HG02678 (cell line): Measurements from ENCODE around the gene KRT5.

ENCODE experiments used
- ATAC-seq: cut with Tn5 transposase; IDR thresholded peaks from one replicate; pipeline ENCODE4 v1.9.1; 2021; ENCODE audit warnings: mild to moderate bottlenecking, moderate library complexity; ENCODE audit not compliant: unreplicated experiment

The KRT5 gene

DNA sequence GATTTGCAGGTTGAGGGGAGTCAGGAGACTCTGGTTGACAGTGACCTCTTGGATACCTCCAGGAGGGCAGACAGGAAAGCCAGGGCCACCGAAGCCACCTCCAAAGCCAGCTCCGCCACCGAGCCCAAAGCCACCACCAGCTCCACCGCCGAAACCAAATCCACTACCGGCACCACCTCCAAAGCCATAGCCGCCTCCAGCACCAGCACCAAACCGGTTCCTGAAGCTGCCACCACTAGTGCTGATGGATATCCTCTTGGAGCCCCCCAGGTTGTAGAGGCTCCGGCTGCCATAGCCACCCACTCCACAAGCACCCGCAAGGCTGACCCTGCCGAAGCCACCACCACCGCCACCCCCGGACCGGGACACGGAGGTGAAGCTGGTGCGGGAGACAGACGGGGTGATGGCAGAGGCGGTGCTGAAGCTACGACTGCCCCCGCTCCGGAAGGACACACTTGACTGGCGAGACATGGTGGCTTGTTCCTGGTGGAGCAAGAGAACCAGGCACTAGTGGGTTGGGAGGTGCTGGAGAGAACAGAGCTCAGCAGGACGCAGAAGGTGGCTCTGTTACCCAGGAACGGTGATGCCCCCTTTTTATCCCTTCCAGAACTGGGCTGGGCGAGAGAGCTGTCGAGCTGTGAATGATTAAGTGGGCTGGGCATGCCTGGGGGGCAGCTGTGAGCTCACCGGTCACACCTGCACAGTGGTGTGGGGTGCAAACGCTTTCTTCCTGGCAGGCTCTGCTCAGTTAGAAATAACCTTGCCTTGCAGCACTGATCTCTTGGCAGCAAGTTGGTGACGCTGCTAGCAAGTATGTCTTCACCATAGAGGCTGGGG is at the start of gene KRT5:
TSS of gene KRT5 (minus strand) at position 569 of the 837 bp plus-strand sequence. CDS start at position 471, 98 bp downstream.
- ATAC-seq: no peak

DNA sequence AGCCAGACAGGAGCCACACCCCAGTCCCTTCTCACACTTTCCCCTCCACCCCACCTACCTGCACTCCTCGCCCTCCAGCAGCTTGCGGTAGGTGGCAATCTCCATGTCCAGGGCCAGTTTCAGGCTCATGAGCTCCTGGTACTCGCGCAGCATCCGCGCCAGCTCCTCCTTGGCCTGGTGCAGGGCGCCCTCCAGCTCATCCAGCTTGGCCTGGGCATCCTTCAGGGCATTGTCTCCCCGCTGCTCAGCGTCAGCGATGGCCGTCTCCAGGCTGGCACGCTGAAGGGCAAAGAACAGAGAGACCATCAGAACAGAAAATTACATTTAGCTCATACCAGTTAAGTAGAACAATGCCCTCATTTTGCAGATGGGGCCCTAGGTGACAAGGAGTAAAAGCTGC is 47.9 kb upstream of the KRT5 start:
- no peak for ATAC-seq

DNA sequence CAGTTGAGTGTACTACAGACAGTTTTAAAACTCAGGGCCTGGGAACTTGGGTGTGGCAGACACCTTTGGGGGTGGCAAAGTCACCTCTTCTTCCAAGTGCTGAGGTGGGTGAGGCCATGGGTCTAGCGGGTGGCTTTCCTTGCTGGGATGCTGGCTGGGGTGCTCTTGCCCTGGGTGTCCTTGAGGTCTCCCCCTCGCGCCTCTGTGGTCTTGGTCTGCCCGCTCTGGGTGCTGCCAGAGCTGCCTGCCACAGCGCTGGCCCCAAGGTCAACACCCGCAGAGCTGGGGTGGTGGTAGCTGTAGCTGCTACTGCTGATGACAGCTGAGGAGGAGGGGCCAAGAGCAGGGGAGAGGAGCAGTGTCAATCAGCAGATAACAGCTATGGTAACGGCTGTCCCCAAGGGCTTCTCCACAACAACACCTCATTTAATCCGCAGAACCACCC is 46.7 kb upstream of the KRT5 start:
- no peak for ATAC-seq

DNA sequence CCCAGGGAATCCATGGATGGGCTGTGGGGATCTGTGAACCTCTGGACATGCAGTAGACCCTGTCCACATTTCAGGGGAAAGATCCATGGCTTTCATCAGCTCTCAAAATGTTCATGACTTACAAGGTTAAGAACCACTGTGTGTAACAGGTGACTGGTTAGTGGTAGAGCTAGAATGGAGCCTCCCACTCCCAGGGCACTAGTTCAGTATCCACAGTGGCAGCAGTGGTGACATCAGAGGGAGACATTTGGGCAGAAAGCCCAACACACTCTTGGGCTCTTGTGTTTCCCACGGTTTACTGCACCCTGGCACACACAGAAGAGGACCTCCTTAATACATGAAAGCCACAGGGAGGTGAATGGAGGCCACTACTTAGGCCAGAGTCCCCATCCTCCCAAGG is 44.4 kb upstream of the KRT5 start:
- no peak for ATAC-seq

DNA sequence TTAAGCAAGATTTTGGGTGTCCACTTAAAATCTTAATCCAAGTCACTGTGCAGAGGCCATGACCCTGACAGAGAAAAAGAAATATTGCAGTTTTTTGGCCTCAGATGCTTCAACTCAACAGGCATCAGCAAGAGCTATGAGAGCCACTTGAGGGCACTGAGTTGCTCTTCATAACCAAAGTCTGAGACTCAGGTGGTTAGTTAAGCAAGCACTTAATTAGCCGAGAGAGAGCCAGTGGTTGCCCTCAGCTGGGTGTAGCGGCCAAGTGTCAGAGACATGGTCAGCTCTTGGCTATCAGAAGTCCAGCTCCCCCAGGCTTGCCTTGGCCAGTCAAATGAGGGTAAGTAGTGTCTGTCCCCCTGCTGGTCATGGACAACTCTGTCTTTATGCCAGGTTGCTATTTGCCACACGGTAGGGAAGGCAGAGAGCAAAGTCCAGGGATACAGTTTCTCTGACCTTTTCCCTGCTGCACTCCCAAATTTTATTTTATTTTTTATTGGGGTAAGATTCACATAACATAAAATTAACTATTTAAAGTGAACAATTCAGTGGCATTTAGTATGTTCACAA is 41.8 kb upstream of the KRT5 start:
- ATAC-seq: no peak

DNA sequence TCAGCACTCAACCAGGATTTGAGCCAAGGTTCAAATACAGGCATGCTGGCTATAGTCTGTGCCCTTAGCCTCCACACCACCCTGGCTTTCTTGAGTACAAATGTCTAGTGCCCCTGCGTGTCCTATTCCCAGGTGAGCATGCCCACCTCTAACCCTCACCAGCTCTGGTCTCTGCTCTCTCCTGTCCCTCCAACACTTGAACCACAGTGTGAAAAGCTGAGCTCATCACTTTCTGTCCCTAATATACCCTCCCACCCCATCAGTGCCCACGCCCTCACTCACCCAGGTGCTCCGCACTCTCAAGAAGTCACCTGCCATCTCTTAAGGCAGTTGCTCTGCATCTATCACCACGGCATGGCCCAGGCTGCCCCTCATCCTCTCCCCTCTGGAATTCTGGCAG is 39.8 kb upstream of the KRT5 start:
- ATAC-seq: no peak

- no peak for ATAC-seq
Observed at GRCh38 chr12:52558781-52559445, 38.7 kb upstream of the KRT5 start.

DNA sequence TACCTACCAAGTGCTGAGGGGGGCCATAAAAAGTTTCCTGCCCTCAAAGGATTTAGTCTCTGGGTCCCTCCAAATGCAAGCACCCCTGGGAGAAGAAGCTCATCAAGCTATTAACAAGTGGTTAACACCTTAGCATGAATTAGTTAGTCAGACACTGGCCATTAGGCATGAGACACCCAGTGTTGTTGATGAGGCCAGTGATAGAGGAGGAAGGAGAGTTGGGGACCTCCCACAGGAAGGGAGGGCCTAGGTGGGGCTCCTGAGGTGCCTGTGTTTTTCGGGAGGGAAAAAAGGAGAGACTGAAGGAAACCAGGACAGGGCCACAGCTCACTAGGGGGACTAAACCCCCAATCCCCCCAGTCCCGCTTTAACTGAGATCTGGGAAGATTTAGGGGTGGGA is 37.3 kb upstream of the KRT5 start:
- ATAC-seq: no peak

- no peak for ATAC-seq
Observed at GRCh38 chr12:52555577-52555976, 35.4 kb upstream of the KRT5 start.

- no peak for ATAC-seq
Observed at GRCh38 chr12:52552681-52553195, 32.5 kb upstream of the KRT5 start, which contains the start of gene KRT71. TSS of gene KRT71 (minus strand) at chr12:52553145. CDS start at chr12:52553077, 68 bp downstream.

DNA sequence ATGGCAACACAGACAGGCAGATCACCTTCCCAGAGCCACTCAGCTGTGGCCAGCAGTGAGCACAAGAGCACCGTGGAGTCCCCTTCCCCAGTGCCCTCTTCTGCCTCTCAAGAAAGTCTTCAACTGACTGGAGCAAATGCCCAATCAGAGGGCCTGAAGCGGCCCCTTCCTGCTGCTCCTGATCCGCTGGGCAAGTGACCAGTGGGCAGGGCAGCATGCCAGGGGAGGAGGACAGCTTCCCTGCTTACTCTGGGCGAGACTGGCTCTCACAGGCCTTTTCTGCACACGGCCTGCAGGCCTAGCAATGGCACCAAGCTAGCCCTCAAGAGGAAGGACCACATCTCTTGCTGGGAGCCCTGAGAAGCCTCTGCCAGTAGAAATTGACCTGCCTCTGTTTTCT is 31.9 kb upstream of the KRT5 start:
- no peak for ATAC-seq

GRCh38 chr12:52551216-52551865 is 31.1 kb upstream of the KRT5 start:
- ATAC-seq: no peak

DNA sequence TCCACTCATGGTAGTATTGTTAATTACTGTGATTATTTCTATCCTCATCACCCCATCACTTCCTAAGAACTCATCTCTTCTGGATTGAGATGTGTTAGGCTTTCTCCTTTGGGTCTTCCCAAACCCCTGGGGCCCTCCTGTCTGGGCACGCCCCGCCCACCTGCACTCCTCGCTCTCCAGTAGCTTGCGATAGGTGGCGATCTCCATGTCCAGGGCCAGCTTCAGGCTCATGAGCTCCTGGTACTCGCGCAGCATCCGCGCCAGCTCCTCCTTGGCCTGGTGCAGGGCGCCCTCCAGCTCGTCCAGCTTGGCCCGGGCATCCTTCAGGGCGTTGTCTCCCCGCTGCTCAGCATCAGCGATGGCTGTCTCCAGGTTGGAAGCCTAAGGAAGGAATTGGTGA is 25.9 kb upstream of the KRT5 start:
- ATAC-seq: no peak

DNA sequence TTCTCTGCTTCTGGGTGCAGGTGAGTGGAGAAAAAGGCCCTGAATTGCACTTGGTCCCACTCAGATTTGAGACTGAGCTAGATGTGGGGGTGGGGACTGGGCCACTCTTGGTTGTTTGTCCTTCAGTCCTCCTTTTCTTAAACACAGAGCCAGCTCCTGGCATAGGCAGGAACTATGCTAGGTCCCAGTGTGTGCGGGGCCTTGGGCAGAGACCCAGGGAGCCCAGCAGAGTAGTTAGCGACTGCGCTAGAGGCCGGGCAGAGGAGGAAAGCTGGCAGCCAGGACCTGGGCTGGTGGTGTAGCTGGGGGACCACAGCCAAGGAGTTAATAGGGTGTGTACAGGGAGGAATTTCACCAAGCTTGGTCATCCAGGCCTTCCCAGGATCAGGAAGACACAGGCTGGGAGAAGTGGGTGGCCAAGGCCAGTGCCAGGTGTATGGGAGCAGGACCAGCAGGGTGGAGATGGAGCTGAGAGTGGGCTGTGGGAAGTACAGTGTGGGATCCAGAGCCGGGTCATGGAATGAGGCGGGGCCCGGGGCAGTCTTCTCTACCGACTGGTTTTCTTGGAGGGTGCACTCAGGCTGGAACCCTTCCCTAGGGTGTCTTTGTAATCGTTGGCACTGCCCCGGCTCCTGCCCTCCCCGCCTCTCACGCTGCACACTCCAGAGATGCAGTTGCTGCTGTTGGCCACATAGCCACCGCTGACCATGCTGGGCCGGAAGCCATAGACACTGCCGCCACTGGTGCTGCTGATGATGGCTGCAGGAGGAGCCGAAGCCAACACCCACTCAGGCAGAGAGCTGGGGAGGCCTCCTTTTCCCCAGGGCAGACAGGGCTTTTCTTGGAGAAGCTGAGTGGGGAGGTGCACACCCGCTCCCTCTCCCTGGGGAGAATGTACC is 24.0 kb upstream of the KRT5 start:
- no peak for ATAC-seq

- no peak for ATAC-seq
Observed at GRCh38 chr12:52542785-52543318, 22.7 kb upstream of the KRT5 start.

- no peak for ATAC-seq
Observed at GRCh38 chr12:52542157-52542556, 22.0 kb upstream of the KRT5 start.

- ATAC-seq: no peak
Observed at GRCh38 chr12:52541709-52542108, 21.5 kb upstream of the KRT5 start.

DNA sequence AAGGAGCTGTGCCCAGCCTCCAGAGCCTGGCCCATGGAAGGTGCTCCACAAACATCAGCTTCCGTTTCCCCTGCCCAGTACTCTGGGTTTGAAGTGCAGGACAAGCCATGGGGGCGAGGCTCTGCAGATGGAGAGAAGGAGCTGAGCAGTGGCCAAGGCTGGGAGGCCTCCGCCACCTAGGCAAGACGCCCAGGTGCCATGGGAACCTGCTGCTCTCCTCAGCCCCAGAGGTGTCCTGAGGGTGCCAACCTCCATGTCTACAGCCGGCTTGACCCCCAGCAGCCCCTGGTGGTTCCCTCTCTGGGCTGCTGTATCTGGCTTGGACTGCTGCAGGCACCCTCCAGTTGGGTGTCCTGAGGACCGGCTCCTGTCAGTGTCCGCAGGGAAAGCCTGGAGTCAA is 20.3 kb upstream of the KRT5 start:
- ATAC-seq: no peak

- no peak for ATAC-seq
Observed at GRCh38 chr12:52539821-52540173, 19.6 kb upstream of the KRT5 start.
